Measurements from ENCODE around the gene ANKS1B.

ANKS1B gene

GRCh38 chr12:98823012-98823411 is 1161.7 kb downstream of the ANKS1B start:
- no peak overlapping the region for H3K27ac Mint-ChIP-seq
- H3K36me3 Mint-ChIP-seq (ENCODE audit: low read depth), result no peaks in the 10 kb centered on the region
- H3K4me3 Mint-ChIP-seq, result no peak overlapping the region
- no peaks in the 10 kb centered on the region for H3K4me1 Mint-ChIP-seq (ENCODE audit: low read depth)
- H3K27me3 Mint-ChIP-seq, result peaks cover 9% of the 10 kb centered on the region
- H3K9me3 Mint-ChIP-seq, result no peaks in the 10 kb centered on the region
- intact Hi-C loops (cut with micrococcal nuclease), result no loop called here

- Mint-ChIP-seq H3K9me3 (no peaks in the 10 kb centered on the region), H3K27ac (no peak overlapping the region), H3K36me3 (ENCODE audit: low read depth) (no peaks in the 10 kb centered on the region), H3K4me1 (ENCODE audit: low read depth) (no peaks in the 10 kb centered on the region), H3K4me3 (no peak overlapping the region), H3K27me3 (peaks cover 6% of the 10 kb centered on the region)
- intact Hi-C loops (cut with micrococcal nuclease), result no loop called here
These were observed 1162.9 kb downstream of the ANKS1B start for GRCh38 chr12:98821866-98822265.

GRCh38 chr12:98821232-98821631 is 1163.5 kb downstream of the ANKS1B start:
- intact Hi-C loops (cut with micrococcal nuclease), result no loop called here
- H3K27me3 Mint-ChIP-seq, result peaks cover 6% of the 10 kb centered on the region
- no peaks in the 10 kb centered on the region for H3K36me3 Mint-ChIP-seq (ENCODE audit: low read depth)
- H3K4me3 Mint-ChIP-seq, result no peak overlapping the region
- no peaks in the 10 kb centered on the region for H3K4me1 Mint-ChIP-seq (ENCODE audit: low read depth)
- H3K9me3 Mint-ChIP-seq, result no peaks in the 10 kb centered on the region
- H3K27ac Mint-ChIP-seq, result no peak overlapping the region

- no peak overlapping the region for H3K4me3 Mint-ChIP-seq
- intact Hi-C loops (cut with micrococcal nuclease), result no loop called here
- H3K27ac Mint-ChIP-seq, result no peak overlapping the region
- peaks cover 7% of the 10 kb centered on the region for H3K27me3 Mint-ChIP-seq
- no peaks in the 10 kb centered on the region for H3K9me3 Mint-ChIP-seq
- no peaks in the 10 kb centered on the region for H3K36me3 Mint-ChIP-seq (ENCODE audit: low read depth)
- no peaks in the 10 kb centered on the region for H3K4me1 Mint-ChIP-seq (ENCODE audit: low read depth)
These were observed 1164.8 kb downstream of the ANKS1B start for GRCh38 chr12:98819821-98820404.

GRCh38 chr12:98819071-98819470 is 1165.7 kb downstream of the ANKS1B start:
- H3K27ac Mint-ChIP-seq, result no peak overlapping the region
- H3K27me3 Mint-ChIP-seq, result peaks cover 4% of the 10 kb centered on the region
- no peaks in the 10 kb centered on the region for H3K36me3 Mint-ChIP-seq (ENCODE audit: low read depth)
- intact Hi-C loops (cut with micrococcal nuclease), result no loop called here
- no peaks in the 10 kb centered on the region for H3K4me1 Mint-ChIP-seq (ENCODE audit: low read depth)
- H3K9me3 Mint-ChIP-seq, result no peaks in the 10 kb centered on the region
- no peak overlapping the region for H3K4me3 Mint-ChIP-seq

- Mint-ChIP-seq H3K27me3 (peaks cover 4% of the 10 kb centered on the region), H3K4me1 (ENCODE audit: low read depth) (no peaks in the 10 kb centered on the region), H3K9me3 (no peaks in the 10 kb centered on the region), H3K36me3 (ENCODE audit: low read depth) (no peaks in the 10 kb centered on the region), H3K27ac (no peak overlapping the region), H3K4me3 (no peak overlapping the region)
- intact Hi-C loops (cut with micrococcal nuclease), result no loop called here
These were observed 1166.5 kb downstream of the ANKS1B start for GRCh38 chr12:98818239-98818638.

GRCh38 chr12:98817742-98818141 is 1167.0 kb downstream of the ANKS1B start:
- Mint-ChIP-seq H3K4me1 (ENCODE audit: low read depth) (no peaks in the 10 kb centered on the region), H3K9me3 (no peaks in the 10 kb centered on the region), H3K36me3 (ENCODE audit: low read depth) (no peaks in the 10 kb centered on the region), H3K4me3 (no peak overlapping the region), H3K27ac (no peak overlapping the region), H3K27me3 (peaks cover 4% of the 10 kb centered on the region)
- intact Hi-C loops (cut with micrococcal nuclease), result no loop called here

- Mint-ChIP-seq H3K9me3 (no peaks in the 10 kb centered on the region), H3K4me1 (ENCODE audit: low read depth) (no peaks in the 10 kb centered on the region), H3K27me3 (peaks cover 4% of the 10 kb centered on the region), H3K27ac (no peak overlapping the region), H3K36me3 (ENCODE audit: low read depth) (no peaks in the 10 kb centered on the region), H3K4me3 (no peak overlapping the region)
- intact Hi-C loops (cut with micrococcal nuclease), result no loop called here
These were observed 1168.0 kb downstream of the ANKS1B start for GRCh38 chr12:98816720-98817119.

GRCh38 chr12:98814254-98814653 is 1170.5 kb downstream of the ANKS1B start:
- no peak overlapping the region for H3K27ac Mint-ChIP-seq
- H3K36me3 Mint-ChIP-seq (ENCODE audit: low read depth), result no peaks in the 10 kb centered on the region
- H3K27me3 Mint-ChIP-seq, result peaks cover 7% of the 10 kb centered on the region
- H3K4me3 Mint-ChIP-seq, result no peak overlapping the region
- H3K9me3 Mint-ChIP-seq, result no peaks in the 10 kb centered on the region
- intact Hi-C loops (cut with micrococcal nuclease), result no loop called here
- H3K4me1 Mint-ChIP-seq (ENCODE audit: low read depth), result no peaks in the 10 kb centered on the region

- peaks cover 11% of the 10 kb centered on the region for H3K27me3 Mint-ChIP-seq
- H3K4me1 Mint-ChIP-seq (ENCODE audit: low read depth), result no peaks in the 10 kb centered on the region
- H3K27ac Mint-ChIP-seq, result no peak overlapping the region
- H3K4me3 Mint-ChIP-seq, result no peak overlapping the region
- no peaks in the 10 kb centered on the region for H3K36me3 Mint-ChIP-seq (ENCODE audit: low read depth)
- no peaks in the 10 kb centered on the region for H3K9me3 Mint-ChIP-seq
- intact Hi-C loops (cut with micrococcal nuclease), result no loop called here
These were observed 1172.5 kb downstream of the ANKS1B start for GRCh38 chr12:98812225-98812624.

- Mint-ChIP-seq H3K27me3 (peaks cover 10% of the 10 kb centered on the region), H3K4me1 (ENCODE audit: low read depth) (no peaks in the 10 kb centered on the region), H3K9me3 (no peaks in the 10 kb centered on the region), H3K4me3 (no peak overlapping the region), H3K36me3 (ENCODE audit: low read depth) (no peaks in the 10 kb centered on the region), H3K27ac (no peak overlapping the region)
- intact Hi-C loops (cut with micrococcal nuclease), result no loop called here
These were observed 1176.4 kb downstream of the ANKS1B start for GRCh38 chr12:98808243-98808875.

- Mint-ChIP-seq H3K27me3 (peaks cover 12% of the 10 kb centered on the region), H3K27ac (no peak overlapping the region), H3K36me3 (ENCODE audit: low read depth) (no peaks in the 10 kb centered on the region), H3K4me3 (no peak overlapping the region), H3K4me1 (ENCODE audit: low read depth) (no peaks in the 10 kb centered on the region), H3K9me3 (no peaks in the 10 kb centered on the region)
- intact Hi-C loops (cut with micrococcal nuclease), result no loop called here
These were observed 1177.5 kb downstream of the ANKS1B start for GRCh38 chr12:98807187-98807586.

- H3K4me1 Mint-ChIP-seq (ENCODE audit: low read depth), result no peaks in the 10 kb centered on the region
These were observed 1181.1 kb downstream of the ANKS1B start for GRCh38 chr12:98803468-98804209.

GRCh38 chr12:98799822-98800221 is 1184.9 kb downstream of the ANKS1B start:
- Mint-ChIP-seq H3K4me3 (no peak overlapping the region), H3K36me3 (ENCODE audit: low read depth) (no peaks in the 10 kb centered on the region), H3K4me1 (ENCODE audit: low read depth) (no peaks in the 10 kb centered on the region), H3K9me3 (no peaks in the 10 kb centered on the region), H3K27me3 (peaks cover 6% of the 10 kb centered on the region), H3K27ac (no peak overlapping the region)
- intact Hi-C loops (cut with micrococcal nuclease), result no loop called here

More at GRCh38 chr12:98803468-98804209, 1181.1 kb downstream of the ANKS1B start:
- intact Hi-C loops (cut with micrococcal nuclease), result no loop called here
- Mint-ChIP-seq H3K36me3 (ENCODE audit: low read depth) (no peaks in the 10 kb centered on the region), H3K9me3 (no peaks in the 10 kb centered on the region), H3K27ac (no peak overlapping the region), H3K27me3 (peaks cover 12% of the 10 kb centered on the region), H3K4me3 (no peak overlapping the region)

All from dendritic cell treated with granulocyte-macrophage colony-stimulating factor and Interleukin-4, amounts not matched to agents 40 ng/mL and 50 ng/mL, for 4 days (primary cell).